K562 (cell line): ENCODE data around the gene CHCHD10. TPM values are rescaled to one million over a fixed set of nuclear protein-coding genes. Genes with fewer than 3 reads are reported as not detected.

Experiments used
- CEBPB ChIP-seq: fragments of 450-650 bp; IDR thresholded peaks from 2 replicates; pipeline ENCODE4 v1.6.1; 2016; ENCODE audit warnings: missing genetic modification characterization, missing compliant biosample characterization
- CHD1 ChIP-seq: fragments of 200-600 bp; sonication (generic); IDR thresholded peaks from one replicate; pipeline ENCODE4 v1.6.1; 2012; ENCODE audit warnings: mild to moderate bottlenecking, moderate library complexity, low read length, inconsistent platforms
- DMBX1 ChIP-seq: fragments of 250-450 bp; sonication (Bioruptor Pico); IDR thresholded peaks from 2 replicates; pipeline ENCODE4 v1.8.0; 2022; ENCODE audit warnings: inconsistent platforms, mild to moderate bottlenecking, moderate library complexity, borderline replicate concordance
- EGR1 ChIP-seq: fragments of 450-650 bp; conservative IDR thresholded peaks from 2 replicates; pipeline ENCODE4 v1.6.1; 2017; ENCODE audit warnings: mild to moderate bottlenecking
- ELF2 ChIP-seq: fragments of 250-450 bp; sonication (Bioruptor Pico); IDR thresholded peaks from 2 replicates; pipeline ENCODE4 v1.5.0; 2021; ENCODE audit warnings: mild to moderate bottlenecking
- HDAC1 ChIP-seq, 2 experiments: fragments of 450-650 bp; IDR thresholded peaks; 2 replicates each; pipeline ENCODE4 v1.6.1; 2016 to 2017; ENCODE audit warnings: inconsistent platforms in 1 of 2, mild to moderate bottlenecking in 1 of 2, moderate library complexity in 1 of 2
- NR1H2 ChIP-seq: sonication (generic); formaldehyde crosslinking; IDR thresholded peaks from 2 replicates; pipeline ENCODE4 v1.4.0; 2020; ENCODE audit warnings: mild to moderate bottlenecking, missing genetic modification reagents
- NRF1 ChIP-seq, 2 experiments: fragments of 450-650 bp; IDR thresholded peaks in 1 of 2; conservative IDR thresholded peaks in 1 of 2; 2 replicates each; pipeline ENCODE4 v1.6.1; 2014; ENCODE audit warnings: mild to moderate bottlenecking in 2 of 2
- POLR2A ChIP-seq: fragments of 450-650 bp; conservative IDR thresholded peaks from 2 replicates; pipeline ENCODE4 v1.6.1; 2016
- REST ChIP-seq, 2 experiments: fragments of 450-650 bp; formaldehyde crosslinking in 1 of 2; IDR thresholded peaks; 2 replicates each; pipeline versions ENCODE4 v1.4.0 to v1.6.1; 2014 to 2020; ENCODE audit warnings: mild to moderate bottlenecking in 2 of 2, borderline replicate concordance in 1 of 2, low read depth in 1 of 2
- SMAD4 ChIP-seq: fragments of 250-450 bp; sonication (Bioruptor Pico); conservative IDR thresholded peaks from 2 replicates; pipeline ENCODE4 v1.8.0; 2021; ENCODE audit warnings: inconsistent platforms, mild to moderate bottlenecking, moderate library complexity
- SP1 ChIP-seq: sonication (generic); formaldehyde crosslinking; IDR thresholded peaks from 2 replicates; pipeline ENCODE4 v1.8.1; 2022; ENCODE audit warnings: mild to moderate bottlenecking, missing genetic modification reagents
- TEAD1 ChIP-seq, 2 experiments: fragments of 450-650 bp in 1 of 2; sonication (generic) in 1 of 2; formaldehyde crosslinking; IDR thresholded peaks; 2 replicates each; pipeline versions ENCODE4 v1.4.0 to v1.8.0; 2020 to 2022; ENCODE audit warnings: mild to moderate bottlenecking in 2 of 2, missing genetic modification reagents in 1 of 2
- ZBTB34 ChIP-seq: fragments of 250-450 bp; sonication (Bioruptor Pico); IDR thresholded peaks from 2 replicates; pipeline ENCODE4 v1.8.0; 2021; ENCODE audit warnings: mild to moderate bottlenecking, moderate library complexity
- ZBTB7A ChIP-seq: IDR thresholded peaks from 2 replicates; pipeline ENCODE4 v1.6.1; 2011; ENCODE audit warnings: low read depth, mild to moderate bottlenecking, low read length, moderate library complexity, borderline replicate concordance; ENCODE audit not compliant: control insufficient read depth
- ZNF133 ChIP-seq: fragments of 250-450 bp; sonication (Bioruptor Pico); IDR thresholded peaks from 2 replicates; pipeline ENCODE4 v1.4.0; 2020; ENCODE audit warnings: mild to moderate bottlenecking
- ZNF175 ChIP-seq: fragments of 200-800 bp; sonication (Bioruptor generic); IDR thresholded peaks from 2 replicates; pipeline ENCODE4 v1.6.1; 2016; ENCODE audit warnings: low read depth, mild to moderate bottlenecking, missing genetic modification characterization, missing compliant biosample characterization
- ZNF766 ChIP-seq: fragments of 200-800 bp; sonication (Bioruptor generic); conservative IDR thresholded peaks from 2 replicates; pipeline ENCODE4 v1.6.1; 2016; ENCODE audit warnings: missing genetic modification characterization, missing compliant biosample characterization
- polyA plus RNA-seq, 8 experiments: library from polyadenylated mRNA; depleted of rRNA in 4 of 8; stranded (reverse) in 5 of 8; unstranded in 3 of 8; fragments of >200 nt; fragmentation: Nextera tagmentation in 2 of 8; fragmentation: Illumina TruSeq in 1 of 8; extraction: Ambion mirVana in 2 of 8; extraction: Trizol in 1 of 8; gene quantifications; 2 replicates each; pipeline versions ENCODE4 v1.2.1 to v1.2.3, GENCODE V29; 2011 to 2014; ENCODE audit warnings: inconsistent platforms in 1 of 8, missing spikeins in 1 of 8
- total RNA-seq, 7 experiments: library from RNA; depleted of rRNA in 6 of 7; stranded (reverse); fragments of >200 nt in 6 of 7; fragmentation: Illumina TruSeq in 2 of 7; extraction: Trizol in 2 of 7; gene quantifications; 2 replicates each; pipeline versions ENCODE4 v1.2.1 to v1.2.3, GENCODE V29; 2011 to 2021; ENCODE audit warnings: low replicate concordance in 1 of 7

CHCHD10 gene
- total and polyA plus RNA-seq, 9 of the 15 experiments (the other 6 are each of a cell fraction or from before 2014, with no cell fraction given), result 15.2 to 292 (median 102) TPM

- TF ChIP-seq TEAD1 (CRISPR knock-in tag; IDR thresholded peaks at IDR 0.05) (peak in 1 of 2 experiments; percentile 78; a peak in 2 of 4 replicates), ZNF133 (no peak), REST (IDR thresholded peaks at IDR 0.05; ENCODE audit: borderline replicate concordance) (peak; percentile 5; the same call in 1 of the 2 replicates), REST (CRISPR knock-in tag; IDR thresholded peaks at IDR 0.05; ENCODE audit: low read depth) (0 out of 2 replicates have a peak, but pooled peaks have one; percentile 48), EGR1 (peak; percentile 38; the same call in 1 of the 2 replicates), POLR2A (peak; percentile 89), SP1 (peak; percentile 57), ELF2 (CRISPR knock-in tag) (0 out of 2 replicates have a peak, but pooled peaks have one; percentile 21), NRF1 (conservative IDR thresholded peaks at IDR 0.05 in 1 of 2, IDR thresholded peaks at IDR 0.05 in 1 of 2) (peak; percentile 97), ZBTB34 (CRISPR knock-in tag) (no peak), CEBPB (tag) (no peak), SMAD4 (peak; percentile 67), ZNF766 (CRISPR knock-in tag) (peak; percentile 93), CHD1 (peak; percentile 79), ZNF175 (peak; percentile 64; the same call in 1 of the 2 replicates), NR1H2 (no peak), DMBX1 (CRISPR knock-in tag) (peak; percentile 74; the same call in 1 of the 2 replicates), ZBTB7A (peak; percentile 25; the same call in 1 of the 2 replicates), HDAC1 (IDR thresholded peaks at IDR 0.05) (peak in 1 of 2 experiments; percentile 31; a peak in 1 of 4 replicates)
Measured at GRCh38 chr22:23786752-23787599, 19.2 kb upstream of the CHCHD10 start, which contains the start of gene SMARCB1 (continued).
